GM18520 (cell line): ENCODE measurements around the gene ISLR2.

Experiments
- ATAC-seq: cut with Tn5 transposase; IDR thresholded peaks from one replicate; pipeline ENCODE4 v1.9.1; 2021; ENCODE audit not compliant: unreplicated experiment

ISLR2 gene

GRCh38 chr15:74128785-74129585, 1.4 kb upstream of the ISLR2 start:
- ATAC-seq, result no peak

- no peak for ATAC-seq
Measured at GRCh38 chr15:74129586-74130154, 716 bp upstream of the ISLR2 start.

- no peak for ATAC-seq
Measured at GRCh38 chr15:74130849-74131627, 652 bp downstream of the ISLR2 start.

- no peak for ATAC-seq
Measured at GRCh38 chr15:74131628-74132413, 1.4 kb downstream of the ISLR2 start.

GRCh38 chr15:74132681-74133651, 2.6 kb downstream of the ISLR2 start:
- no peak for ATAC-seq

GRCh38 chr15:74133694-74134386, 3.5 kb downstream of the ISLR2 start:
- no peak for ATAC-seq

- no peak for ATAC-seq
Measured at GRCh38 chr15:74134387-74135027, 4.1 kb downstream of the ISLR2 start.

GRCh38 chr15:74135041-74135565, 4.7 kb downstream of the ISLR2 start:
- no peak for ATAC-seq

- ATAC-seq, result no peak
Measured at GRCh38 chr15:74136540-74136813, 6.1 kb downstream of the ISLR2 start.

GRCh38 chr15:74136814-74137536, 6.6 kb downstream of the ISLR2 start:
- ATAC-seq, result no peak

- no peak for ATAC-seq
Measured at GRCh38 chr15:74137537-74137894, 7.1 kb downstream of the ISLR2 start.

- no peak for ATAC-seq
Measured at GRCh38 chr15:74138642-74139041, 8.3 kb downstream of the ISLR2 start.

GRCh38 chr15:74141591-74141990, 11.2 kb downstream of the ISLR2 start:
- no peak for ATAC-seq

- ATAC-seq, result no peak
Measured at GRCh38 chr15:74144153-74144775, 13.9 kb downstream of the ISLR2 start.

GRCh38 chr15:74146277-74146800, 16.0 kb downstream of the ISLR2 start:
- ATAC-seq, result no peak

- no peak for ATAC-seq
Measured at GRCh38 chr15:74147051-74147450, 16.7 kb downstream of the ISLR2 start.

GRCh38 chr15:74155766-74156417, 25.5 kb downstream of the ISLR2 start:
- no peak for ATAC-seq
